GM23338 (cell line): ENCODE results near the gene FBXO45. TPM values are rescaled to one million over a fixed set of nuclear protein-coding genes. Genes with fewer than 3 reads are reported as not detected.

ENCODE experiments used
- ATAC-seq: fragments of 200-7000 bp; cut with Tn5 transposase; 3 replicates; pipeline ENCODE4 v1.9.1; 2020
- DNase-seq: peaks from one replicate; pipeline ENCODE4 v3.0.0-alpha.2; 2015; ENCODE audit warnings: low spot score
- H2AFZ ChIP-seq: fragments of 200-600 bp; sonication (generic); 2 replicates; pipeline ENCODE4 v1.8.0; 2016; ENCODE audit warnings: antibody characterized with exemption, mild to moderate bottlenecking, moderate library complexity
- H3F3A ChIP-seq: fragments of 200-600 bp; sonication (generic); replicated peaks from 2 replicates; pipeline ENCODE4 v1.8.0; 2017; ENCODE audit warnings: antibody characterized with exemption, mixed run types, low read depth
- H3K27ac ChIP-seq: fragments of 200-600 bp; sonication (generic); 2 replicates; pipeline ENCODE4 v1.6.1; 2016; ENCODE audit warnings: low read depth
- H3K27me3 ChIP-seq: fragments of 200-600 bp; sonication (generic); 2 replicates; pipeline ENCODE4 v1.8.0; 2016; ENCODE audit warnings: mild to moderate bottlenecking, mixed run types, moderate library complexity; ENCODE audit not compliant: insufficient read depth
- H3K36me3 ChIP-seq: fragments of 200-600 bp; sonication (generic); 2 replicates; pipeline ENCODE4 v1.8.0; 2016; ENCODE audit warnings: mild to moderate bottlenecking; ENCODE audit not compliant: insufficient read depth
- H3K4me1 ChIP-seq: fragments of 200-600 bp; sonication (generic); 2 replicates; pipeline ENCODE4 v1.8.0; 2016; ENCODE audit warnings: mild to moderate bottlenecking, moderate library complexity; ENCODE audit not compliant: insufficient read depth
- H3K4me2 ChIP-seq: fragments of 200-600 bp; sonication (generic); 2 replicates; pipeline ENCODE4 v1.7.1; 2017; ENCODE audit warnings: mixed run types
- H3K4me3 ChIP-seq: fragments of 200-600 bp; sonication (generic); 2 replicates; pipeline ENCODE4 v1.6.1; 2016; ENCODE audit warnings: mixed run types
- H3K79me2 ChIP-seq: fragments of 200-600 bp; sonication (generic); replicated peaks from 2 replicates; pipeline ENCODE4 v1.8.0; 2017; ENCODE audit warnings: mild to moderate bottlenecking; ENCODE audit not compliant: insufficient read depth
- H3K9me2 ChIP-seq: fragments of 200-600 bp; sonication (generic); 2 replicates; pipeline ENCODE4 v1.8.0; 2017; ENCODE audit not compliant: insufficient read depth
- H4K20me1 ChIP-seq: fragments of 200-600 bp; sonication (generic); replicated peaks from 2 replicates; pipeline ENCODE4 v1.8.0; 2017; ENCODE audit warnings: mild to moderate bottlenecking; ENCODE audit not compliant: insufficient read depth
- H3K27ac Mint-ChIP-seq: 2 replicates; pipeline ENCODE4 v1.8.0; 2020; ENCODE audit warnings: inconsistent platforms, mild to moderate bottlenecking, moderate library complexity, mixed read lengths
- H3K27me3 Mint-ChIP-seq: 3 replicates; pipeline ENCODE4 v1.8.0; 2022; ENCODE audit warnings: low read depth, mild to moderate bottlenecking, moderate library complexity, mixed read lengths, inconsistent platforms; ENCODE audit not compliant: insufficient read depth, poor library complexity
- H3K36me3 Mint-ChIP-seq: 3 replicates; pipeline ENCODE4 v1.8.0; 2021; ENCODE audit warnings: low read depth, mild to moderate bottlenecking, inconsistent platforms, moderate library complexity, mixed read lengths
- H3K4me1 Mint-ChIP-seq: 3 replicates; pipeline ENCODE4 v1.8.0; 2020; ENCODE audit warnings: mild to moderate bottlenecking, inconsistent platforms, mixed read lengths
- H3K4me3 Mint-ChIP-seq: 3 replicates; pipeline ENCODE4 v1.8.0; 2021; ENCODE audit warnings: moderate library complexity, mild to moderate bottlenecking, inconsistent platforms, mixed read lengths
- H3K9me3 Mint-ChIP-seq: 3 replicates; pipeline ENCODE4 v1.8.0; 2020; ENCODE audit warnings: moderate library complexity, mild to moderate bottlenecking, inconsistent platforms, mixed read lengths
- CREB1 ChIP-seq: fragments of 250-450 bp; sonication (Bioruptor Pico); IDR thresholded peaks from 2 replicates; pipeline ENCODE4 v1.5.0; 2020; ENCODE audit warnings: low read depth, mild to moderate bottlenecking, moderate library complexity
- CTCF ChIP-seq, 2 experiments: fragments of 200-600 bp in 1 of 2; sonication (generic) in 1 of 2; conservative IDR thresholded peaks; 2 replicates each; pipeline versions ENCODE4 v1.5.1 to v1.6.1; 2016 to 2017; ENCODE audit warnings: antibody characterized with exemption in 2 of 2, low read depth in 2 of 2, mild to moderate bottlenecking in 2 of 2, moderate library complexity in 1 of 2
- ETS1 ChIP-seq: IDR thresholded peaks from 2 replicates; pipeline ENCODE4 v1.6.1; 2016; ENCODE audit warnings: antibody characterized with exemption
- EZH2 ChIP-seq: fragments of 200-600 bp; sonication (generic); IDR thresholded peaks from one replicate; pipeline ENCODE4 v1.8.0; 2017; ENCODE audit warnings: antibody characterized with exemption, mild to moderate bottlenecking, low read depth; ENCODE audit not compliant: unreplicated experiment
- EZH2phosphoT487 ChIP-seq: fragments of 200-600 bp; sonication (generic); IDR thresholded peaks from one replicate; pipeline ENCODE4 v1.8.1; 2018; ENCODE audit warnings: antibody characterized with exemption; ENCODE audit not compliant: unreplicated experiment
- JUNB ChIP-seq: IDR thresholded peaks from one replicate; pipeline ENCODE4 v1.6.1; 2016; ENCODE audit warnings: antibody characterized with exemption; ENCODE audit not compliant: unreplicated experiment
- NANOG ChIP-seq: IDR thresholded peaks from 2 replicates; pipeline ENCODE4 v1.6.1; 2016; ENCODE audit warnings: antibody characterized with exemption, borderline replicate concordance
- POLR2AphosphoS5 ChIP-seq: IDR thresholded peaks from 2 replicates; pipeline ENCODE4 v1.6.1; 2016; ENCODE audit warnings: antibody characterized with exemption, low read depth
- REST ChIP-seq: IDR thresholded peaks from one replicate; pipeline ENCODE4 v1.6.1; 2018; ENCODE audit warnings: antibody characterized with exemption; ENCODE audit not compliant: unreplicated experiment
- STAT1 ChIP-seq: IDR thresholded peaks from one replicate; pipeline ENCODE4 v1.6.1; 2016; ENCODE audit warnings: antibody characterized with exemption; ENCODE audit not compliant: unreplicated experiment
- ZNF114 ChIP-seq: fragments of 250-450 bp; sonication (Bioruptor Pico); IDR thresholded peaks from 2 replicates; pipeline ENCODE4 v1.5.0; 2020; ENCODE audit warnings: mild to moderate bottlenecking, moderate library complexity
- ZNF331 ChIP-seq: fragments of 250-450 bp; sonication (Bioruptor Pico); IDR thresholded peaks from 2 replicates; pipeline ENCODE4 v1.5.0; 2020; ENCODE audit warnings: low read depth, mild to moderate bottlenecking, moderate library complexity
- polyA plus RNA-seq: library from polyadenylated mRNA; unstranded; fragments of >200 nt; fragmentation: Nextera tagmentation; extraction: Ambion mirVana; gene quantifications from 2 replicates; pipeline ENCODE4 v1.2.1, GENCODE V29; 2016
- total RNA-seq: library from RNA; depleted of rRNA; stranded (reverse); fragments of >200 nt; shearing (Covaris generic); gene quantifications from 2 replicates; pipeline ENCODE4 v1.2.3, GENCODE V29; 2014
- TF ChIP-seq, protein P1 (sequence below): fragments of 250-450 bp; sonication (Bioruptor Pico); IDR thresholded peaks from 2 replicates; pipeline ENCODE4 v1.5.0; 2020; ENCODE audit warnings: mild to moderate bottlenecking, moderate library complexity

FBXO45 gene
- total and polyA plus RNA-seq, 2 experiments from 2014 or later = 10.3 to 23.7 TPM

GRCh38 chr3:196617256-196617655 is 48.8 kb downstream of the FBXO45 start:
- Histone ChIP-seq H3K4me1 (peaks cover 17% of the 10 kb centered on the region), H3K27ac (no peak overlapping the region), H3K4me2 (no peak overlapping the region), H3F3A (0 out of 2 replicates have a peak, but pooled peaks cover 7% of the 10 kb centered on the region), H3K36me3 (no peaks in the 10 kb centered on the region), H3K9me2 (no peaks in the 10 kb centered on the region), H4K20me1 (no peaks in the 10 kb centered on the region), H3K79me2 (no peaks in the 10 kb centered on the region), H3K4me3 (no peak overlapping the region), H3K27me3 (no peaks in the 10 kb centered on the region), H2AFZ (peak overlapping the region; percentile 8; the same call in 1 of the 2 replicates)
- Mint-ChIP-seq H3K27ac (no peak overlapping the region), H3K4me1 (peaks cover 21% of the 10 kb centered on the region), H3K9me3 (no peaks in the 10 kb centered on the region), H3K36me3 (no peaks in the 10 kb centered on the region), H3K4me3 (no peak overlapping the region), H3K27me3 (peaks cover 7% of the 10 kb centered on the region)
- DNase-seq = no peak
- ATAC-seq = no peak
- TF ChIP-seq CREB1 (CRISPR knock-in tag) (no peak), EZH2phosphoT487 (no peak), NANOG (no peak), ETS1 (no peak), ZNF331 (no peak), EZH2 (no peak), JUNB (no peak), CTCF (conservative IDR thresholded peaks at IDR 0.05; ENCODE audit: low read depth in 2 of 2) (no peak), REST (no peak), POLR2AphosphoS5 (no peak), STAT1 (no peak), ZNF114 (no peak)
- TF ChIP-seq, protein P1, sequence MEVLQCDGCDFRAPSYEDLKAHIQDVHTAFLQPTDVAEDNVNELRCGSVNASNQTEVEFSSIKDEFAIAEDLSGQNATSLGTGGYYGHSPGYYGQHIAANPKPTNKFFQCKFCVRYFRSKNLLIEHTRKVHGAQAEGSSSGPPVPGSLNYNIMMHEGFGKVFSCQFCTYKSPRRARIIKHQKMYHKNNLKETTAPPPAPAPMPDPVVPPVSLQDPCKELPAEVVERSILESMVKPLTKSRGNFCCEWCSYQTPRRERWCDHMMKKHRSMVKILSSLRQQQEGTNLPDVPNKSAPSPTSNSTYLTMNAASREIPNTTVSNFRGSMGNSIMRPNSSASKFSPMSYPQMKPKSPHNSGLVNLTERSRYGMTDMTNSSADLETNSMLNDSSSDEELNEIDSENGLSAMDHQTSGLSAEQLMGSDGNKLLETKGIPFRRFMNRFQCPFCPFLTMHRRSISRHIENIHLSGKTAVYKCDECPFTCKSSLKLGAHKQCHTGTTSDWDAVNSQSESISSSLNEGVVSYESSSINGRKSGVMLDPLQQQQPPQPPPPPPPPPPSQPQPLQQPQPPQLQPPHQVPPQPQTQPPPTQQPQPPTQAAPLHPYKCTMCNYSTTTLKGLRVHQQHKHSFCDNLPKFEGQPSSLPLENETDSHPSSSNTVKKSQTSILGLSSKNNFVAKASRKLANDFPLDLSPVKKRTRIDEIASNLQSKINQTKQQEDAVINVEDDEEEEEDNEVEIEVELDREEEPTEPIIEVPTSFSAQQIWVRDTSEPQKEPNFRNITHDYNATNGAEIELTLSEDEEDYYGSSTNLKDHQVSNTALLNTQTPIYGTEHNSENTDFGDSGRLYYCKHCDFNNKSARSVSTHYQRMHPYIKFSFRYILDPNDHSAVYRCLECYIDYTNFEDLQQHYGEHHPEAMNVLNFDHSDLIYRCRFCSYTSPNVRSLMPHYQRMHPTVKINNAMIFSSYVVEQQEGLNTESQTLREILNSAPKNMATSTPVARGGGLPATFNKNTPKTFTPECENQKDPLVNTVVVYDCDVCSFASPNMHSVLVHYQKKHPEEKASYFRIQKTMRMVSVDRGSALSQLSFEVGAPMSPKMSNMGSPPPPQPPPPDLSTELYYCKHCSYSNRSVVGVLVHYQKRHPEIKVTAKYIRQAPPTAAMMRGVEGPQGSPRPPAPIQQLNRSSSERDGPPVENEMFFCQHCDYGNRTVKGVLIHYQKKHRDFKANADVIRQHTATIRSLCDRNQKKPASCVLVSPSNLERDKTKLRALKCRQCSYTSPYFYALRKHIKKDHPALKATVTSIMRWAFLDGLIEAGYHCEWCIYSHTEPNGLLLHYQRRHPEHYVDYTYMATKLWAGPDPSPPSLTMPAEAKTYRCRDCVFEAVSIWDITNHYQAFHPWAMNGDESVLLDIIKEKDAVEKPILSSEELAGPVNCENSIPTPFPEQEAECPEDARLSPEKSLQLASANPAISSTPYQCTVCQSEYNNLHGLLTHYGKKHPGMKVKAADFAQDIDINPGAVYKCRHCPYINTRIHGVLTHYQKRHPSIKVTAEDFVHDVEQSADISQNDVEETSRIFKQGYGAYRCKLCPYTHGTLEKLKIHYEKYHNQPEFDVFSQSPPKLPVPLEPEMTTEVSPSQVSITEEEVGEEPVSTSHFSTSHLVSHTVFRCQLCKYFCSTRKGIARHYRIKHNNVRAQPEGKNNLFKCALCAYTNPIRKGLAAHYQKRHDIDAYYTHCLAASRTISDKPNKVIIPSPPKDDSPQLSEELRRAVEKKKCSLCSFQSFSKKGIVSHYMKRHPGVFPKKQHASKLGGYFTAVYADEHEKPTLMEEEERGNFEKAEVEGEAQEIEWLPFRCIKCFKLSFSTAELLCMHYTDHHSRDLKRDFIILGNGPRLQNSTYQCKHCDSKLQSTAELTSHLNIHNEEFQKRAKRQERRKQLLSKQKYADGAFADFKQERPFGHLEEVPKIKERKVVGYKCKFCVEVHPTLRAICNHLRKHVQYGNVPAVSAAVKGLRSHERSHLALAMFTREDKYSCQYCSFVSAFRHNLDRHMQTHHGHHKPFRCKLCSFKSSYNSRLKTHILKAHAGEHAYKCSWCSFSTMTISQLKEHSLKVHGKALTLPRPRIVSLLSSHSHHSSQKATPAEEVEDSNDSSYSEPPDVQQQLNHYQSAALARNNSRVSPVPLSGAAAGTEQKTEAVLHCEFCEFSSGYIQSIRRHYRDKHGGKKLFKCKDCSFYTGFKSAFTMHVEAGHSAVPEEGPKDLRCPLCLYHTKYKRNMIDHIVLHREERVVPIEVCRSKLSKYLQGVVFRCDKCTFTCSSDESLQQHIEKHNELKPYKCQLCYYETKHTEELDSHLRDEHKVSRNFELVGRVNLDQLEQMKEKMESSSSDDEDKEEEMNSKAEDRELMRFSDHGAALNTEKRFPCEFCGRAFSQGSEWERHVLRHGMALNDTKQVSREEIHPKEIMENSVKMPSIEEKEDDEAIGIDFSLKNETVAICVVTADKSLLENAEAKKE (CRISPR knock-in tag) = no peak
